Activated T-helper 2 cell treated with anti-CD3 and anti-CD28 coated beads, Interferon-gamma antibody, Interleukin-2, Interleukin-4, amounts not matched to agents 10 μg/mL and 5 μg/mL and 100 μg/mL, durations not matched to agents 14 hours and 24 hours and 36 hours (primary cell): ENCODE results near the gene ITFG1. TPM values are rescaled to one million over a fixed set of nuclear protein-coding genes. Genes with fewer than 3 reads are reported as not detected.
"Not testable (repeated sequence)": the region's sequence is repeated elsewhere in the genome, so short reads cannot be mapped to it uniquely, and the experiment has no call there.

Source experiments
- DNase-seq: peaks from one replicate; pipeline ENCODE4 v3.0.0; 2021; ENCODE audit warnings: low spot score
- H3K27ac Mint-ChIP-seq: one replicate; pipeline ENCODE4 v1.8.0; 2021; ENCODE audit warnings: mixed read lengths
- H3K27me3 Mint-ChIP-seq: one replicate; pipeline ENCODE4 v1.8.0; 2021; ENCODE audit warnings: low read depth, mixed read lengths
- H3K36me3 Mint-ChIP-seq: one replicate; pipeline ENCODE4 v1.8.0; 2021; ENCODE audit warnings: low read depth, mixed read lengths
- H3K4me1 Mint-ChIP-seq: one replicate; pipeline ENCODE4 v1.8.0; 2021; ENCODE audit warnings: low read depth, mixed read lengths
- H3K4me3 Mint-ChIP-seq: one replicate; pipeline ENCODE4 v1.8.0; 2021; ENCODE audit warnings: low read depth, mild to moderate bottlenecking, moderate library complexity, mixed read lengths
- H3K9me3 Mint-ChIP-seq: one replicate; pipeline ENCODE4 v1.8.0; 2021; ENCODE audit warnings: mixed read lengths
- intact Hi-C: fragments of 100-400 bp; cut with micrococcal nuclease; formaldehyde crosslinking; loops from one replicate; pipeline ENCODE4 v1.15.1; 2023
- total RNA-seq: library from RNA; stranded (reverse); gene quantifications from 2 replicates; pipeline ENCODE4 v1.2.3, GENCODE V29; 2022

The ITFG1 gene
- total RNA-seq, 1 donor from 2014 or later, result 28.7 TPM

DNA sequence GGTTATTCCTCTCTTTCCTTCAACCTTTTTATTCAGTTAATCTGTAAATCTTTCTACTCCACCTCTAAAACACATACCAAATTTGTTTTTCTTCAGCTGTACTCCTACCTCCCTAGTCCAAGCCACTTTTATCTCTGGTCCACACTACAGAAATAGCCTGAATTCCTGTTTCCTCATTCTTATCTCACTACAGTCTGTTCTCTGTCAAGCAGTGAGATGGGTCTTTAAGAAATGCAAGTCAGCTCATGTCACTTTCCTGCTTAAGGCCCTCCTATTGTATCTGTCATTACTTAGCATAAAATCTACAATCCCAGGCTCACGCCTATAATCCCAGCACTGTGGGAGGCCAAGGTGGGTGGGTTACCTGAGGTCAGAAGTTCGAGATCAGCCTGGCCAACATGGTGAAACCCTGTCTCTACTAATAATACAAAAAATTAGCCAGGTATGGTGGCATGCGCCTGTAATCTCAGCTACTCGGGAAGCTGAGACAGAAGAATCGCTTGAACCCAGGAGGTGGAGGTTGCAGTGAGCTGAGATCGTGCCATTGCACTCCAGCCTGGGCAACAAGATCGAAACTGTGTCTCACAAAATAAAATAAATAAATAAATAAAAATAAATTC lies 7.3 kb upstream of the ITFG1 start:
- not testable (repeated sequence) for H3K27ac Mint-ChIP-seq, H3K9me3 Mint-ChIP-seq
- H3K4me1 Mint-ChIP-seq, result peaks cover 10% of the 10 kb centered on the region

DNA sequence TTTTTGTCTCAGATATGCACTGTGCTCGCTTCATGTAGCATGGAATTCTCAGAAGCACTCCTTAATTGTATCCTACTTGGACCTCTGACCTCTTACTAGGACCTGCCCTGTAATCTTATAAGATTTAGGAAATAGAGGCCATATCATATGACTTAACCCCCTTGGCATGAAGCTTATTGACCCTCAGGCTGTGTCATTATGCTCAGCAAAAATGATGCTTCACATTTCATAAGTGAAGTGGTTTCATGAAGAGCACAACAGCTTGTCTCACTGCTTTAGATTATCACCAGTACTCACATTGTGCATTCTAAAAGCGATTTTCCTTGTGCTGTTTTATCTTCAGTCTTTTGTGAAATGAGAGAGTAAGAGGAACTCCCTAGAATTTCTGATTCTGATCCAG lies 6.6 kb upstream of the ITFG1 start:
- intact Hi-C loops, result no loop called here
- Mint-ChIP-seq H3K4me1 (peaks cover 10% of the 10 kb centered on the region), H3K9me3 (no peaks in the 10 kb centered on the region), H3K27me3 (no peaks in the 10 kb centered on the region), H3K36me3 (peaks cover 8% of the 10 kb centered on the region), H3K27ac (no peak overlapping the region), H3K4me3 (no peak overlapping the region)
- no peak for DNase-seq

More for the DNA sequence above, 7.3 kb upstream of the ITFG1 start:
- H3K27me3 Mint-ChIP-seq, intact Hi-C loops, H3K36me3 Mint-ChIP-seq, DNase-seq, H3K4me3 Mint-ChIP-seq: not testable (repeated sequence)

DNA sequence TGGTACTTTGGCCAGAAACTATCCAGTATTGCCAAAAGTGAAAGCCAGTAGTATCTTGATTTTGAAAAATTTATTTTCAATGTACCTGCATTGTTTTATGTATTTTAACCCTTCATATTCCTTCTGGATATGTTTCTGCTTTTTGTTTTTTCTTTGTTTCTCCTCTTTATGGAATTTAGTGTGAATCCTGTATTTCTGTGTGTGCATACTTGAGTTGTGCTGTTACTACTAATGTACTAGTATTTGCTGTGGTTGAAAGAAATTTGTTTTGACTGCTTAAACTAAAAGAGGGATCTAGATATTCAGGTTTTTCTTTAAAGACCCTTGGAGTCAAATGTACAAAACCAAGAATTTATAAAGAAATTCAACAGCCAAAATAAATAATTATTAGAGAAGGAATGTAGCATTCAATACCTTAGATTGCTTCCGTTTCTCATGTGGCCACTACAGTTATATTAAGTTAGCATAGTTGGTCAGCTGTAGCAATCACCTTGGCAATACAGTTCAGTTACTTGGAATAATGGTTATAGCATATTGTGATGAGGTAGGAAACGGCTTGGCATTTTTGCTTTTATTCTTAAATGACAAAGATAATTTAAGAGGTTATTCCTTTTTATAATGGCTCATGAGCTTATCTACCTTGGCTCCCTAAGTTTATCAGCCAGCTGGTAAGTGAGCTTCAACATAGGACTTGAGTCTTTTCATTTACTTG lies 5.2 kb upstream of the ITFG1 start:
- peaks cover 15% of the 10 kb centered on the region for H3K4me1 Mint-ChIP-seq
- no peaks in the 10 kb centered on the region for H3K9me3 Mint-ChIP-seq
- no peak overlapping the region for H3K4me3 Mint-ChIP-seq
- no peak for DNase-seq
- H3K36me3 Mint-ChIP-seq, result peaks cover 8% of the 10 kb centered on the region
- H3K27me3 Mint-ChIP-seq, result no peaks in the 10 kb centered on the region
- no peak overlapping the region for H3K27ac Mint-ChIP-seq
- intact Hi-C loops, result no loop called here

DNA sequence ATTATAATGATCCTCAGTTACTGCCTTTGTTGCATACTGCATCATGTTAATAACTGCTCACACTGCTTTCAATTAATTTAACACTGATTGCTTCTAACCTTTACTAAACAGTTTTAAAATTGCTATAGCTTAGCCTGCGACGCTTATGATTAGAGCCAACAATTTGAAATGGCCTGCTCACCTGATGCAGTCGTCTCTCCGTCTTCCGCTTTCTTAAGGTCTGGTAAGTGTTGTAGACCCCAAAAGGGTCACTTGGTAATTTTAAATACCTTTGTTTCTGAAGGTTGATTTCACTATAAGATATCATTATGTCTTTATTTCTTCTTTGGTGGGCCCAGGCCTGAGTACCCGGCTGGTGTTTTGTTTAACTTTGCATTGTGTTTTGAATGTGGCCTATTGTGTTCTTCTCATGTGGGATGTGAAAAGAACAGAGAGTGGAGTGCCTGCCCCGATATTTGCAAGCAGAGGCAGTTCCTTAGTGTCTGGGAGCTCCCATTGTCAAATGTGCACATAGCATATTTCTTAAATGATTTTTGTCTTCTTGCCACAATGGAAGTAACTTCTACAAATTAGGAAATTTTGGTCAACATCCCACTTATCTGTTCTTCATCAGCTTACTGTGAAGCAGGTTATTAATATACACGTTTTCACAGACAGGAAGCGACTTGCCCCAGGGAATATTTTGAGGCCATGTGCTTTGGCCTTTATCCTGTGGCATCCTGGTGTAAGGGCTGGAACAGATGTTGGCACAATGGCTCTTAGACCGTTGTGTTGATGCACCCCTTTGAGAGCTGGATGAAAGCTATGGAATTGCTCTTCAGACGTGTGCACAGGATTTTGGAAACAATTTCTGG lies 3.1 kb upstream of the ITFG1 start:
- DNase-seq, result no peak
- no peak overlapping the region for H3K4me3 Mint-ChIP-seq
- H3K4me1 Mint-ChIP-seq, result peaks cover 28% of the 10 kb centered on the region
- peaks cover 15% of the 10 kb centered on the region for H3K36me3 Mint-ChIP-seq
- H3K27me3 Mint-ChIP-seq, result no peaks in the 10 kb centered on the region
- intact Hi-C loops, result loop anchor here (5.0 kb wide), 6 partner anchors 248 to 777 kb away; partner anchors contain the start of genes ABCC12, DNAJA2, NETO2 and ORC6
- H3K9me3 Mint-ChIP-seq, result no peaks in the 10 kb centered on the region
- no peak overlapping the region for H3K27ac Mint-ChIP-seq

DNA sequence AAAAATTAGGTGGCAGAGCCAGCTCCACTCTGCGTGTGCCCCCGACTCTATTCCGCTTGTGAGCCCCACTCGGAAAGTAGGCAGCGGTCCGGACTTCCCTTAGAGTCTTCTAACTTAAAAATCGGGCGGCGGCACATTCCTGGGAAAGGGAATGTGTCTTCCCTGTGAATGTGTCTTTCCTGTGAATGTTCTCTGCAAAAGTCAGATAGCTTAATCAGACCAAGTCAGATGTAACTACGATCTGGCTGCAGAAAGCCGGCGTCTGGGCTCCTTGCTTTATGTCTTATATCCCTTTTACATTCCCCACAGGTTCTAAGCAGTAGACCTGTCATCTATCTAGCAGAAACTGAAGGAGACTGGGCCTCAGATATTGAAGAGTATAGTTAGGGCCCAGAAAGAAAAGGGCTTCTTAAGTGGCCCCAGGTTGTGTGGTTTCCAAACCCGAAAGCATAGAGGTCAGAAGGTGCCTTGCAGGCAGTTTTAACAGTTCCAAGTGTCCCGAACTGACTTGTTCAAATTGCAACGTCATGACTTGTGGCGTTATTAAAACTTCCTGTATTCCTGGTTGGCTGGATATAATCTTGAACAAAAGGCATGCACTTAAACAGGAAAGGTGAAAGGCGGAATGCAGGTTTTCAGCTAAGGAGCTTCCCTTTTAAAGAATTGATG lies 869 bp upstream of the ITFG1 start:
- Mint-ChIP-seq H3K27ac (peak overlapping the region; percentile 79), H3K4me1 (peaks cover 35% of the 10 kb centered on the region)
- intact Hi-C loops, result loop anchor here (1.0 to 5.0 kb wide), 7 partner anchors 251 to 774 kb away; partner anchors contain the start of genes ABCC12, DNAJA2, NETO2 and ORC6

DNA sequence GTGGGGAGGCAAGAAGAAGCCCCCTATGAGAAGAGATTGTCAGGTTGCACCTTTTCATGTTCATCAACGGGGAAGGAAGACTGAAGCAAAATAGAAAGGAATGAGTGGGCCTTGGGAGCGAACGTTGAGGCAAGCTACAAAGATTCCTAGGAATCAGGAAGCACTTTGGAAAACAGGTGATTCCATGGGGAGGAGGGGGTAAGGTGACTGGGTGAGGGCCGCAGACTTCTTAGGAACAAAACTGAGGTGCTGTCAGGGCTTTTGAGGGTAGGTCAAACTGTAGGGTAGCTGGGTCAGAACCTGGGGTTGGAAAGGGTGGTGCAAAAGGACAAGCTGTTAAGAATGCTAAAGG lies 528 bp downstream of the ITFG1 start:
- intact Hi-C loops, result loop anchor here (5.0 kb wide), 6 partner anchors 252 to 773 kb away; partner anchors contain the start of genes ABCC12, DNAJA2, NETO2 and ORC6
- DNase-seq, result no peak
- H3K9me3 Mint-ChIP-seq, result no peaks in the 10 kb centered on the region
- H3K27ac Mint-ChIP-seq, result peak overlapping the region; percentile 94
- peak overlapping the region; percentile 98 for H3K4me3 Mint-ChIP-seq
- H3K4me1 Mint-ChIP-seq, result peaks cover 35% of the 10 kb centered on the region
- peaks cover 30% of the 10 kb centered on the region for H3K36me3 Mint-ChIP-seq
- no peaks in the 10 kb centered on the region for H3K27me3 Mint-ChIP-seq

More for the DNA sequence above, 869 bp upstream of the ITFG1 start:
- Mint-ChIP-seq H3K36me3 (peaks cover 27% of the 10 kb centered on the region), H3K9me3 (no peaks in the 10 kb centered on the region), H3K27me3 (no peaks in the 10 kb centered on the region), H3K4me3 (peak overlapping the region; percentile 98)
- no peak for DNase-seq

DNA sequence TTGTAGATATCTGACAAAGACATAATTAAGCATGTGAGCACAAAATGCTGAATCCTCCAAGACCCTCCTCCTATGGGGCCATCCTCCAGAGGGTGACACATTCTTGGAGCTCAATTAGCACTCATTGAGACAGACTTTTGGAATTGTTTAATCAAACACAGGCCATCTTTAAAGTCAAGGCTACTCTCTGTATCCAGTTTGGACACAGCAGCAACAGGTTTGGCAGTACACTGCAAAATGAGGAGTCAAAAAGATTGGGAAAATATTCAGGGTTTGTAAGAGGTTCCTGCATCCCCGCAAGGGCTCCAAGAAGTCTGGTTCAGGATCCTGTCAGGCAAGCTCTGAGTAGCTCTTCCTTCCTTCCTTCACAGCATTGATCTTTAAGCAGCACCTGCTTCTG lies 1.3 kb downstream of the ITFG1 start:
- DNase-seq, result no peak
- Mint-ChIP-seq H3K36me3 (peaks cover 33% of the 10 kb centered on the region), H3K4me1 (peaks cover 37% of the 10 kb centered on the region), H3K4me3 (peak overlapping the region; percentile 98), H3K27me3 (no peaks in the 10 kb centered on the region), H3K27ac (peak overlapping the region; percentile 94), H3K9me3 (no peaks in the 10 kb centered on the region)
- intact Hi-C loops, result loop anchor here (5.0 kb wide), 6 partner anchors 253 to 772 kb away; partner anchors contain the start of genes ABCC12, DNAJA2, NETO2 and ORC6

DNA sequence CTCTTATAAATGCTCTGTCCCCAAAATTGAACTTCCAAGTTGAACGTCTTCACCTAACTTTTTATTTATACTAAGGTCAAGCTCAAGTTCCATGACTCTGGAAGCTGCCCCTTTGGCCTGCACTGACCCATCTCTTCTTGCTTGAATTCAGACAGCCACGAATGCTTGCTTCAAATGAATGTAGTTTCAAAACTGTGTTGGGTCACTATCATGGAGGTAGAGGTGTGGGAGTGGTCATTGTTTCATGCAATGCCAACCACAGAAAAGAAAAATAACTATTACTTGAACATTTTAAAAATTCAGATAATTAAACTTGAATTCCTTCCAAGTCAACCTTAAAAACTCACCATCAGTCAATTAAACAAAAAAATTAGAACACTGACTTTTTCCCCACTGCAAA lies 2.5 kb downstream of the ITFG1 start:
- peaks cover 38% of the 10 kb centered on the region for H3K36me3 Mint-ChIP-seq
- H3K9me3 Mint-ChIP-seq, result no peaks in the 10 kb centered on the region
- no peak for DNase-seq
- intact Hi-C loops, result no loop called here
- peaks cover 30% of the 10 kb centered on the region for H3K4me1 Mint-ChIP-seq
- H3K4me3 Mint-ChIP-seq, result no peak overlapping the region
- no peak overlapping the region for H3K27ac Mint-ChIP-seq
- no peaks in the 10 kb centered on the region for H3K27me3 Mint-ChIP-seq

DNA sequence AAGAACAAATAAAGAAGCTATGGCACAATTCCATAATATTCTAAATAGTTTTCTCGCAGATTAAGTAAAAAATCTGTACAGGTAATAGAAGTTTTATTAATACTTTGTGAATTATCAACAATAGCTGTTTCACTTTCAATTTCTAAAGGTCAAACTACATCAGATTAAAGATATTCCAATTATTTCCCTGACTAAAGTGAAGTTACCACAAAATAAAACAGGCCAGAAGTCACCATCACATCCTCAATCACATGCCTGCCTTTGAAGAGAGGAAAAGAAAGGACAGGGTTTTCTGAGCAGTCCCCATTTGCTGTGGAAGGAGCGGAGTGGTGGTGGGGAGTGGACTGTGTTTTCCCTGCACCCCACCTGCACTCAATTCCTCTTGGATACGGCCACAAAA lies 11.1 kb downstream of the ITFG1 start:
- Mint-ChIP-seq H3K36me3 (peaks cover 46% of the 10 kb centered on the region), H3K9me3 (no peaks in the 10 kb centered on the region), H3K4me3 (no peak overlapping the region), H3K27me3 (no peaks in the 10 kb centered on the region), H3K4me1 (peaks cover 9% of the 10 kb centered on the region), H3K27ac (no peak overlapping the region)
- DNase-seq, result no peak
- intact Hi-C loops, result no loop called here

DNA sequence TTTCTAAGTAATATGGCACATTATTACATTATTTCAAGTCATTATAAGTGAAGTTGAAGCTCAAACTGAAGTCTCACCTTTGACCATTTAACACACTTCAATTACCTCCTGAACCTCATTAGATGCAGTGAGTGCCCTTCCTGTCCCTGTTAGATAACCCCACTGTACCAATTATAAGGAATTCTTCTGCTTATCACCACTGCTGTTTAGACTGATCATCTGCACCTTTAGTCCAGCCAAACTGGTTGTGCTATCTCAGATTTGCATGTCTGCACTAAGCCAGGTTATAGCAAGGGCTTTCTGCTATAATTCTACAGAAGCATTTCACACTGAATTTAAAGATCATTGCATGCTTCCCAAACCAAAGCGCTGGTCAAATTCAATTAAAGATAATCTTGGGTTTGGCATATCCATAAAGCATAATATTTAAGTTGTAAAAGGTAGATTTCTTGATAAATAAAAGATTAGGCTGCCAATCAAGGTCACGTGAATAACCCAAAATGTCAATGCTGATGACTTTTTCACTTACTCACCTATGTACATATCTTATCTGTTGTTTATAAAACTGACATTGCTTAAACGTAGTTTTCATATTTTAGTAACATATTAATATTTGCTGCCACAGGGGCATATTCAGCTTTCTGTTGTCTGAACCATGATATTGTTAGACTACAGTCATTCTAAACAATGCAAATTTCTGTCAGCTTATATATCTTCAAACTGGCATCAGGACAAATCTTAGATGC lies 11.9 kb downstream of the ITFG1 start:
- intact Hi-C loops, result no loop called here
- no peak for DNase-seq
- Mint-ChIP-seq H3K27ac (no peak overlapping the region), H3K9me3 (no peaks in the 10 kb centered on the region), H3K36me3 (peaks cover 45% of the 10 kb centered on the region), H3K4me3 (no peak overlapping the region), H3K27me3 (no peaks in the 10 kb centered on the region), H3K4me1 (peaks cover 9% of the 10 kb centered on the region)

DNA sequence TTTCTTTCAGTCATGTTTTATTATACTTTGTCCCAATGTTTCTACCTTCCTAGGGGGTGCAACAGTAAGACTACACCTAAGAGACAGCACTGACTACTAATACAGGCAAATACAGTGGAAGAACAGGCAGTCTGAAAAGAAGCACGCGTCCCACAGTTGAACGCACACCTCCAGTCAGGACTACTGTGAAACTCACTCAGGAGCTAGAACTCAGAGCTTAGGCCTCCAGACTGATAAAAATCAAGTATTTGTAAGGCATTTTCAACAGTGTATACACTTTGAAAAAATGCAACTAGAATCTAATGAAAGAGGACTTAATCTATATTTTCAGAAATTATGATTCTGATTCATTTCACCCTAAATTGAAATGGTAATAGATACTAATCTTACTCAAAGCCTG lies 14.4 kb downstream of the ITFG1 start:
- Mint-ChIP-seq H3K27ac (no peak overlapping the region), H3K9me3 (peaks cover 13% of the 10 kb centered on the region), H3K27me3 (no peaks in the 10 kb centered on the region), H3K4me3 (no peak overlapping the region), H3K36me3 (peaks cover 42% of the 10 kb centered on the region), H3K4me1 (peaks cover 8% of the 10 kb centered on the region)
- no peak for DNase-seq
- intact Hi-C loops, result no loop called here

DNA sequence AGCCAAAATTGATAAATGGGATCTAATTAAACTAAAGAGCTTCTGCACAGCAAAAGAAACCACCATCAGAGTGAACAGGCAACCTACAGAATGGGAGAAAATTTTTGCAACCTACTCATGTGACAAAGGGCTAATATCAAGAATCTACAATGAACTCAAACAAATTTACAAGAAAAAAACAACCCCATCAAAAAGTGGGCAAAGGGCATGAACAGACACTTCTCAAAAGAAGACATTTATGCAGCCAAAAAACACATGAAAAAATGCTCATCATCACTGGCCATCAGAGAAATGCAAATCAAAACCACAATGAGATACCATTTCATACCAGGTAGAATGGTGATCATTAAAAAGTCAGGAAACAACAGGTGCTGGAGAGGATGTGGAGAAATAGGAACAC lies 18.0 kb downstream of the ITFG1 start:
- Mint-ChIP-seq H3K9me3 (peaks cover 13% of the 10 kb centered on the region), H3K36me3 (peaks cover 50% of the 10 kb centered on the region)
- H3K4me1 Mint-ChIP-seq, H3K27me3 Mint-ChIP-seq, H3K27ac Mint-ChIP-seq, DNase-seq, intact Hi-C loops, H3K4me3 Mint-ChIP-seq: not testable (repeated sequence)
